ENCODE results near the gene FKBP1A.

DNA sequence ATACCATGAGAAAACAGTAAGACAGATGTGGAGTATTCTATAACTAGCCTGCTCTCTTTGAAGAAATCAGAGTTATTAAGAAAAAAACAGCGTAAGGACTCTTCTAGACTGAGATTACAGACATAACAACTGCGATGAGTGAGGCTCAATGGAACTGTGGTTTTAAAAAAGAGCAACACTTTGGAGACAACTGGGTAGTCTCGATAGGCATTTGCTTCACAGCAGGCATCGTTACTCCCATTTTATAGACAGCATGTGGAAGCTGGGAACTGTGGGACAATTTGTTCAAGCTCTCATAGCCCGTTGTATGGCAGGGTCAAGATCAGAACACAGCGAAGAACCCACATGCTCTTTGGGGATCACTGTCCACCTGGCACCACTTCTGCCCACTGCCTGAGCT, 4.6 kb downstream of the FKBP1A start:
- no peak for TF ChIP-seq POLR2A (IDR thresholded peaks at IDR 0.05)
- TF ChIP-seq, protein P1, sequence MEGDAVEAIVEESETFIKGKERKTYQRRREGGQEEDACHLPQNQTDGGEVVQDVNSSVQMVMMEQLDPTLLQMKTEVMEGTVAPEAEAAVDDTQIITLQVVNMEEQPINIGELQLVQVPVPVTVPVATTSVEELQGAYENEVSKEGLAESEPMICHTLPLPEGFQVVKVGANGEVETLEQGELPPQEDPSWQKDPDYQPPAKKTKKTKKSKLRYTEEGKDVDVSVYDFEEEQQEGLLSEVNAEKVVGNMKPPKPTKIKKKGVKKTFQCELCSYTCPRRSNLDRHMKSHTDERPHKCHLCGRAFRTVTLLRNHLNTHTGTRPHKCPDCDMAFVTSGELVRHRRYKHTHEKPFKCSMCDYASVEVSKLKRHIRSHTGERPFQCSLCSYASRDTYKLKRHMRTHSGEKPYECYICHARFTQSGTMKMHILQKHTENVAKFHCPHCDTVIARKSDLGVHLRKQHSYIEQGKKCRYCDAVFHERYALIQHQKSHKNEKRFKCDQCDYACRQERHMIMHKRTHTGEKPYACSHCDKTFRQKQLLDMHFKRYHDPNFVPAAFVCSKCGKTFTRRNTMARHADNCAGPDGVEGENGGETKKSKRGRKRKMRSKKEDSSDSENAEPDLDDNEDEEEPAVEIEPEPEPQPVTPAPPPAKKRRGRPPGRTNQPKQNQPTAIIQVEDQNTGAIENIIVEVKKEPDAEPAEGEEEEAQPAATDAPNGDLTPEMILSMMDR (IDR thresholded peaks at IDR 0.05), result no peak
